IPS-15b (cell line): ENCODE data around the gene ADI1.
"Not testable (repeated sequence)": the region's sequence is repeated elsewhere in the genome, so short reads cannot be mapped to it uniquely, and the experiment has no call there.

Source experiments
- H3K27me3 ChIP-seq: one replicate; pipeline ENCODE4 v1.6.1; 2013; ENCODE audit warnings: low read length; ENCODE audit not compliant: control insufficient read depth, insufficient read depth
- H3K36me3 ChIP-seq: one replicate; pipeline ENCODE4 v1.6.1; 2013; ENCODE audit warnings: low read length; ENCODE audit not compliant: control insufficient read depth, insufficient read depth
- H3K4me1 ChIP-seq: one replicate; pipeline ENCODE4 v1.6.1; 2013; ENCODE audit warnings: mild to moderate bottlenecking, low read length; ENCODE audit not compliant: control insufficient read depth, insufficient read depth
- H3K4me3 ChIP-seq: one replicate; pipeline ENCODE4 v1.5.1; 2013; ENCODE audit warnings: low read depth, low read length
- H3K9ac ChIP-seq: one replicate; pipeline ENCODE4 v1.6.1; 2013; ENCODE audit warnings: low read depth, mild to moderate bottlenecking, low read length
- H3K9me3 ChIP-seq: one replicate; pipeline ENCODE4 v1.6.1; 2013; ENCODE audit warnings: mild to moderate bottlenecking, low read length; ENCODE audit not compliant: control insufficient read depth, insufficient read depth

ADI1 gene

DNA sequence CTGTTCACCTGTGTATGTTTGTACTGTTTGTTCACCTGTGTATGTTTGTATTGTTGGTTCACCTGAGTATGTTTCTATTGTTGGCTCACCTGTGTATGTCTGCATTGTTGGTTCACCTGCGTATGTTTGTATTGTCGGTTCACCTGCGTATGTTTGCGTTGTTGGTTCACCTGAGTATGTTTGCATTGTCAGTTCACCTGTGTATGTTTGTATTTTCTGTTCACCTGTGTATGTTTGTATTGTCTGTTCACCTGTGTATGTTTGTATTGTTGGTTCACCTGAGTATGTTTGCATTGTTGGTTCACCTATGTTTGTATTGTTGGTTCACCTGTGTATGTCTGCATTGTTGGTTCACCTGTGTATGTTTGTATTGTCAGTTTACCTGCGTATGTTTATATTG is 14.6 kb downstream of the ADI1 start:
- Histone ChIP-seq H3K36me3 (peaks cover 5% of the 10 kb centered on the region), H3K4me1 (no peaks in the 10 kb centered on the region), H3K4me3 (no peak overlapping the region), H3K27me3 (no peaks in the 10 kb centered on the region), H3K9me3 (no peaks in the 10 kb centered on the region), H3K9ac (no peak overlapping the region)

DNA sequence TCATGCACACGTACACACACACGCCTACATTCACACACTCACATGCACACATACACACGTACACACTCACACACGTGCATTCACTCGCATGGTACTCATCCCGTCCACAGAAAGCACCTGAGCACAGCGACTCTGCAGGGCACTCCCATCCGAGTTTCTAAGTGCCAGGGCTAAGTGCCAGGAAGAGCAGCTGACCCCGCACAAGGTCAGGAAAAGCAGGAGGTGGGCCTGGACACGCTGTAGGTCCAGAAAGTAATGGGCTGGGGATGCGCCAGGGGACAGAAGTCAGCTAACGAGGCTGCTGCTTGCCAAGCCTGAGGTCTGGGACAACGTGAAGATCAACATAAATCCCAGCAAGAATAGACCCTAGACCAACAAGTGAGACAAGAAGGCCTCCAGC is 15.8 kb downstream of the ADI1 start:
- H3K27me3 ChIP-seq, result no peaks in the 10 kb centered on the region
- no peaks in the 10 kb centered on the region for H3K4me1 ChIP-seq
- no peak overlapping the region for H3K9ac ChIP-seq
- peaks cover 5% of the 10 kb centered on the region for H3K36me3 ChIP-seq
- H3K4me3 ChIP-seq, result no peak overlapping the region
- H3K9me3 ChIP-seq, result no peaks in the 10 kb centered on the region

DNA sequence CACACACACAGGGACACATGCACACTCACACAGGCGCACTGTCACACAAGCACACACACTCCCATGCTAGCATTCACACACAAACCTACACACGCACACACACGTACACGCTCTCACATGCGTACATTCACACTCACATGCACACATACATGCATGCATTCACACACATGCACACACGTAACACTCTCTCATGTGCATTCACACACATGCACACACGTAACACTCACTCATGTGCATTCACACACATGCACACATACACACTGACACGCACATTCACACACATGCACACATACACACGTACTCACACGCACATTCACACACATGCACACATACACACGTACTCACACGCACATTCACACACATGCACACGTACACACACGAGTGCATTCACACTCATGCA is 16.3 kb downstream of the ADI1 start:
- peaks cover 5% of the 10 kb centered on the region for H3K36me3 ChIP-seq
- no peaks in the 10 kb centered on the region for H3K27me3 ChIP-seq
- no peak overlapping the region for H3K4me3 ChIP-seq
- no peaks in the 10 kb centered on the region for H3K9me3 ChIP-seq
- H3K4me1 ChIP-seq, result no peaks in the 10 kb centered on the region
- no peak overlapping the region for H3K9ac ChIP-seq

DNA sequence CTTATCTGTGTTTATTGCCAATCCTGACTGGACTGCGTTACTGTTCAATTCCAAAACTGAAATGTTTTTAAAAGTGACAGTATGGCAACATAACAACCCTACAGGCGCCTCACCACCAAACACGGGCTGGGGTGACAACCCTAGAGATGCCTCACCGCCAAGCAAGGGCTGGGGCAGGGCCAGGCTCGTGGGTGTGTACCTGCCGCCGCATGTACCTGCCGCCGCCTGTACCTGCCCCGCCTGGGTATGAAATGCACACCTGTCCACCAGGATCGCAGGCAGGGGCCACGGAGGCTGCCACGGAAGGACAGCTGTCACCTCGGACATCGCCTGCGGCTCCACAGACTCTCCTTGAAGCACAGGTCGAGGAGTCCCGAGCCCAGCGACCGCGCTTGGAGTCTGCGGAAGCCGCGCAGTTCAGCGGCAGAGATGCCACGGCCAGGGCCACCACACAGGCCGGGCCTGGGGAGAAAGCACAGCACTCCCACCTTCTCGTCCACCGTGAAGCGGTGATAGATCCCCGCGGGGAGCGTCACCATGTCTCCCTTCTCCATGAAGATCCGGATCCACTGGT is 18.9 kb downstream of the ADI1 start:
- Histone ChIP-seq H3K4me3 (no peak overlapping the region), H3K9me3 (no peaks in the 10 kb centered on the region), H3K4me1 (no peaks in the 10 kb centered on the region), H3K27me3 (no peaks in the 10 kb centered on the region), H3K36me3 (peaks cover 5% of the 10 kb centered on the region), H3K9ac (no peak overlapping the region)

DNA sequence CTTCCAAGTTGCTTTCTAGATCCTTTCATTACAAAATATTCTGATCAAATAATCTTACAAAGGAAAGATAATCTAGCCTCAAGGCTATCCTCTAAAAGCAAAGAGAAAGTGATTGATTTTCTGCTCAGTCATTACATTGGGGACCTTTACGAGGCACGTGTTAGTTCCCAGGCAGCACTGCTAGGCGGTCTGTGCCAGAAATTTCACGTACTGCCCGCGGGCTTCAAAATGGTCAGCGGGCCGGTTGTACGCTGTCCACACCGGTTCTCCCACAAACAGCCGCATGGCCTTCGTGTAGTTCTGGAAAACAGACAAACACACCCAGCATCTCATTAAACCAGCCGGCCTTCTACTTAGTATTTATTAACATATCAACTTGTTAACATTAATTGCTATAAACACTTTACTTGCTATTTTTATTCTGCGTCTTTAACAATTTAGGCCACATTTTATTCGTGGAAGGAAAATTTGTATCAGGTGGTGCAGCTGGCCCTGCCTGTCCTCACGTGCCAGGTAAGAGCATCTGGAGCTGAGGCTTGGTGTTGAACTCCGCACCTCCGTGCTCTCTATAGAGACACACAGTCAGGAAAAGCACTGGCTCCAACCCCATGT is 20.4 kb downstream of the ADI1 start:
- H3K27me3 ChIP-seq, result no peaks in the 10 kb centered on the region
- H3K9me3 ChIP-seq, result no peaks in the 10 kb centered on the region
- no peak overlapping the region for H3K9ac ChIP-seq
- peaks cover 5% of the 10 kb centered on the region for H3K36me3 ChIP-seq
- H3K4me3 ChIP-seq, result no peak overlapping the region
- no peaks in the 10 kb centered on the region for H3K4me1 ChIP-seq

DNA sequence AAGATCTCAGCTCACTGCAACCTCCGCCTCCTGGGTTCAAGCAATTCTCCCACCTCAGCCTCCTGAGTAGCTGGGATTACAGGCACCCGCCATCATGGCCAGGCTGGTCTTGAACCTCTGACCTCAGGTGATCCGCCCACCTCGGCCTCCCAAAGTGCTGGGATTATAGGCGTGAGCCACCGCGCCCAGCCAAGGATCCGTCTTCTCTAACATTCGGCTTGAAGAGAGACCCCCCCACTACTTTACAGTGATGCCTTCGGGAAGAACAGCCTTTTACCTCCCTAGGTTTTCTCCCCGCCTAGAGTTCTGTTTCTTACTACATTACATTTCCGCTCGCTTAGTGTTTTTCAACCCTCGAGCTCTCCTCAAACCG is 22.6 kb downstream of the ADI1 start:
- not testable (repeated sequence) for H3K4me3 ChIP-seq, H3K9ac ChIP-seq, H3K9me3 ChIP-seq, H3K27me3 ChIP-seq, H3K36me3 ChIP-seq, H3K4me1 ChIP-seq

DNA sequence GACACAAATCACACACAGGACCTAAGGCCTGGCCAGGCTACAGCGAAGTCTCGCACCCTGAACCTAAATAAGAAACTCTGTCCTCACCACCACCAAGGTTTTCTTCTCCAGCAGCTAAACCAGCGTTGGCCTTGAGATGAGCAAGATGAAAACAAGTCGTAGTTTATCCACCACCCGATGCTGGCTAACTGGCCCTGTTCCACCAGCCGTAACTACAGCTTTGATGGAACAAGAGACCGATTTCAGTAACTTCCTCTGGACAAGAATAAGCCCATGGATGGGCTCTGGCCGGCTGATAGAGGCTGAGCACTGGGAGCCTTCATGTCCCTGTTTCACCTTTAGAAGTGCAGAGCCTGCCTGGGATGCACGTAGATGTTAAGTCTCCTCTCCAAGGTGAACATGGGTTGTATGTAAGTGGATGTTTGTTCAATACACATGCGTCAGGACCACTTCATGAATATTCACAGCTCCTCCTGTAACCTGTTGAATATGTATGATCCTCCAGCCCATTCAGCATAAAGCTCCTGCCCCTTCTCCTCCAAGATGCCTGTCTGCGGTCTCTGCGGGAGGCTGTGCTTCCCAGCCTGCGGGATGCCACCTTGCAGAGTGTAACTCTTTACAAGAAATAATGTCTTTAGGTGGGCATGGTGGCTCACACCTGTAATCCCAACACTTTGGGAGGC is 24.2 kb downstream of the ADI1 start:
- Histone ChIP-seq H3K4me1 (no peaks in the 10 kb centered on the region), H3K27me3 (no peaks in the 10 kb centered on the region), H3K9me3 (no peaks in the 10 kb centered on the region), H3K4me3 (no peak overlapping the region), H3K36me3 (no peaks in the 10 kb centered on the region), H3K9ac (no peak overlapping the region)

DNA sequence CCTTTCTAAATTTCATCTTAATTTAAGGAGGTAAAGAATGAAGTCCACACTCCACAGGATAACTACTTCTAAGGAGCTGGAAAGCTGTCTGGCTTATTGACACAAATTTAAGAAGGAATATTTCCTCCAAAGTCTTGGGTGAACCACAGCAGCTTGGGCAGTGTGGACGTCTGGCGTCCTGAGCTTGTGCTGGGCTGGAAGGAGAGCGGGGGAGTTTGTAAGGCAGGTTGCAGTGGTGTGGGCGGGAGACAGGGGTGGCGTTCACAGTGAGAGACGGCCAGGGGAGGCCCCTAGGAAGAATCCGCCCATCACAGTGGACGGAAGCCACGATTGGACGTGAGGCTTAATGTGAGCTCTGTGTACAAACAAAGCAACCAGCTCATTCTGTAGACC is 25.7 kb downstream of the ADI1 start:
- H3K36me3 ChIP-seq, result no peaks in the 10 kb centered on the region
- no peaks in the 10 kb centered on the region for H3K4me1 ChIP-seq
- no peaks in the 10 kb centered on the region for H3K27me3 ChIP-seq
- no peaks in the 10 kb centered on the region for H3K9me3 ChIP-seq
- no peak overlapping the region for H3K9ac ChIP-seq
- H3K4me3 ChIP-seq, result no peak overlapping the region

DNA sequence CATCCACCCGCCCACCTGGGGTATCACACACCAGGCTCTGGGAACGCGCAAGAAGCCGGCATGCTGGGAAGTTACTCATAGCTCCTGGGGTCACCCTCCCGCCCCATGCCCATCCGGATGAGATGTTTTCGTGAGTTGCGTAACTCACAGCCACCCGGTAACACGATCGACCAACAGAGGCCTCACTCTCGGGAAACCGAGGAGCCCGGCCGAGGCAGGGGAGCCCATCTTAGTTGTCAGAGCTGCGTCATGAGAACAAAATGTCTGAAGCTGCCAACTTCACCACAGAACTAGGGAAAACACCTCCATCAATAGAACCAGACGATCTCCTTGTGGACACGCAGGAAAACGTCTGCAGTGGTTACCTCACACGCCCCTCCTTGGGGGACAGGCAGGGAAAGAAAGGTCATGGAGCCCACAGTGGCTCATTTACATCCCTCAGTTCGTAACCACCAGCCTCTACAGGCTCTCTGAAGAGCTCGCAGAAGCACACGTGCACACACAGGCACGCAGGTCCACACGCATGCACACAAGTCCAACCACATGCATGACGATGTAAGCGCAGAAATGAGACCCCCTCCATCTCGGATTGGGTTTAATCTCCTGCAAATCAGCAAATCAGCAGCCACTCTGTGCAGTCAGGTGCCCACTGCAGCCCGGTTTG is 26.2 kb downstream of the ADI1 start:
- Histone ChIP-seq H3K9me3 (no peaks in the 10 kb centered on the region), H3K4me1 (no peaks in the 10 kb centered on the region), H3K36me3 (no peaks in the 10 kb centered on the region), H3K9ac (no peak overlapping the region), H3K4me3 (no peak overlapping the region), H3K27me3 (no peaks in the 10 kb centered on the region)

DNA sequence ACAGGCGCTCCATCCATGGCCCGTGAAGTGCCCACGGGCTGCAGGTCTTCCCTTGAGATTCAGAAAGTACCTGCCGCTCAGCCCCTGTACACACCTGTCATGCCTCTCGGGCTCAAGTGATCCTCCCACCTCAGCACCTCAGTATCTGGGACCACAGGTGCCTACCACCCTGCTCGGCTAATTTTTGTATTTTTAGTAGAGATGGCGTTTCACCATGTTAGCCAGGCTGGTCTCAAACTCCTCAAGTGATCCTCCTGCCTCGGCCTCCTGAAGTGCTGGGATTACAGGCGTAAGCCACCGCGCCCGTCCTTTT is 26.9 kb downstream of the ADI1 start:
- H3K9me3 ChIP-seq, H3K4me3 ChIP-seq, H3K4me1 ChIP-seq, H3K27me3 ChIP-seq, H3K9ac ChIP-seq, H3K36me3 ChIP-seq: not testable (repeated sequence)

DNA sequence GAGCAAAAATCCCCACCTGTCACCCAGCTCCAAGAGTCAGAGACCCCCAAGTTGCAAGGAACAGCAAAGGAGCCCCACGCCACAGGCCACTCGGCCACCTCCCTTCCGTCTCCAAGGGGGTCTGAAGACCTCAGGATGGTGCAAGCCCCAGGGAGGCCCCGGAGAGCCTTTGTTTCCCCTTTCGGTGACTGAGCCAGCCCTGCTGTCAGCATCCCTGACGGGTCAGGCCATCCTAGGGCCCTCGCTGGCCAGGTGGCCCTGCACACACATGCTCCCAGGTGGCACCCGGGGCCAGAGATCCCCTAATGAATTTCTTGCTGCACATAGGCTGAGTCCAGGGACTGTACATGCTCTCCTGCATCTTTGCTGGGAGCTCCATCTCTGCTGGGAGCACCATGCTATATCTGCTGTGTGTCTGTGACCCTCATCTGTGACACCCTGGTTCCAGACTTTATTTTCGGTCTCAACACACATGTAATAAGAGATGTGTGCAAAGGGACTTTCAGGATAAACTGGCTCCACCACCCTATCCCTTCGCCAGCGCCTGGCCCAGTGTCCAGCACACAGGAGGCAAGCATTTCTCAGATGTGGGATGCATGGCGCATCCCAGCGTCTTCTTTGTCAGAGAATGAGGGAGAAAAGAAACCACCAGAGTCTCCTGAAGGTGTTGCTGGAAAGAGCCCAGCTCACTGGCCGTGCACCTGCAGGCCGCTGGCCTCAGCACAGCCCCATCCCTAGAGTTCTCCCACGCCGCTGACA is 27.4 kb downstream of the ADI1 start:
- Histone ChIP-seq H3K4me1 (no peaks in the 10 kb centered on the region), H3K27me3 (no peaks in the 10 kb centered on the region), H3K36me3 (peaks cover 2% of the 10 kb centered on the region), H3K4me3 (no peak overlapping the region), H3K9me3 (no peaks in the 10 kb centered on the region), H3K9ac (no peak overlapping the region)
